Measurements from ENCODE around the gene HSPA12B. TPM values are rescaled to one million over a fixed set of nuclear protein-coding genes. Genes with fewer than 3 reads are reported as not detected.

The HSPA12B gene
- total and polyA plus RNA-seq, 9 of the 15 experiments (the other 6 are each of a cell fraction or from before 2014, with no cell fraction given), result 0.03 to 0.07 TPM; not detected in 7

GRCh38 chr20:3710703-3711483 lies 21.6 kb upstream of the HSPA12B start:
- Histone ChIP-seq H3K9me1 (ENCODE audit: control insufficient read depth, insufficient read depth, low read length) (no peaks in the 10 kb centered on the region), H3K27me3 (ENCODE audit: control insufficient read depth in 2 of 2, insufficient read depth in 2 of 2, low read length in 2 of 2) (no peaks in the 10 kb centered on the region), H3K4me3 (no peak overlapping the region), H3K9me3 (replicated peaks; ENCODE audit: control insufficient read depth, insufficient read depth, low read depth, low read length) (no peaks in the 10 kb centered on the region), H2AFZ (ENCODE audit: low read depth, low read length) (peak overlapping the region; percentile 55; the same call in 1 of the 2 replicates), H4K20me1 (replicated peaks; ENCODE audit: control insufficient read depth, insufficient read depth, low read length) (no peaks in the 10 kb centered on the region), H3K27ac (ENCODE audit: extremely low read depth, low read depth, low read length) (no peak overlapping the region), H3K4me2 (ENCODE audit: insufficient read depth, low read length) (no peak overlapping the region), H3K4me1 (replicated peaks in 1 of 2; ENCODE audit: control insufficient read depth in 2 of 2, insufficient read depth in 2 of 2, low read length in 2 of 2) (peaks cover 0 to 18% of the 10 kb centered on the region in 2 experiments; a peak in 2 of 5 replicates), H3K9ac (ENCODE audit: insufficient read depth in 1 of 2, low read depth in 2 of 2, low read length in 2 of 2) (no peak overlapping the region), H3K36me3 (ENCODE audit: control insufficient read depth, insufficient read depth, low read length) (no peaks in the 10 kb centered on the region), H3K79me2 (ENCODE audit: control insufficient read depth, insufficient read depth, low read length) (no peaks in the 10 kb centered on the region)
- CTCF ChIA-PET (ENCODE audit: low intra/inter-chr PET ratio), result interaction anchor here (0.9 to 1.8 kb wide), 3 partner anchors 34 to 148 kb away, joined by 3 to 12 read pairs (median 3); no protein-coding TSS in a partner anchor
- POLR2A ChIA-PET, result interaction anchor here (0.6 to 0.7 kb wide), 2 partner anchors 26 to 1410 kb away, joined by 3 to 4 read pairs; no protein-coding TSS in a partner anchor
- FAIRE-seq, result no peak
- in situ Hi-C loops (cut with MboI), result loop anchor here (5.0 kb wide), 1 partner anchor 149 kb away; no protein-coding TSS in a partner anchor
- peak; percentile 73 to 82 (median 80) for DNase-seq (ENCODE audit: extremely low read depth in 1 of 4, low spot score in 3 of 4)
- no TSS peak for BruUV-seq (replicated peaks)
- peak; percentile 86 for ATAC-seq
- intact Hi-C loops (cut with micrococcal nuclease), result loop anchor here (1.0 kb wide), 2 partner anchors 35 to 148 kb away; no protein-coding TSS in a partner anchor
- WGBS (ENCODE audit: insufficient coverage, low coverage, missing lambda C conversion rate), result 4% methylated on average over 14 of the region's 18 CpGs
- TF ChIP-seq NFIC (IDR thresholded peaks at IDR 0.05), result peak; percentile 50
- peak; percentile 69 for TF ChIP-seq RB1 (IDR thresholded peaks at IDR 0.05; ENCODE audit: low read depth)
- no peak for TF ChIP-seq ZBTB2 (IDR thresholded peaks at IDR 0.05)
- no peak for TF ChIP-seq BHLHE40 (IDR thresholded peaks at IDR 0.05; ENCODE audit: low read length)
- peak; percentile 55 for TF ChIP-seq CEBPG (CRISPR knock-in tag; IDR thresholded peaks at IDR 0.05)
- TF ChIP-seq CEBPG (tag; conservative IDR thresholded peaks at IDR 0.05 in 1 of 2, IDR thresholded peaks at IDR 0.05 in 1 of 2), result no peak
- no peak for TF ChIP-seq TRIM24 (IDR thresholded peaks at IDR 0.05)
- peak; percentile 64; the same call in 1 of the 2 replicates for TF ChIP-seq ZBTB7A (IDR thresholded peaks at IDR 0.05; ENCODE audit: borderline replicate concordance, control insufficient read depth, low read depth, low read length)
- peak; percentile 63; the same call in 1 of the 2 replicates for TF ChIP-seq ARID2 (IDR thresholded peaks at IDR 0.05)
- TF ChIP-seq VEZF1 (CRISPR knock-in tag; IDR thresholded peaks at IDR 0.05), result peak; percentile 75
- no peak for TF ChIP-seq MCM7 (IDR thresholded peaks at IDR 0.05)
- TF ChIP-seq KLF13 (tag; IDR thresholded peaks at IDR 0.05; ENCODE audit: borderline replicate concordance, low read depth), result peak; percentile 82
- TF ChIP-seq TFAP4 (CRISPR knock-in tag; IDR thresholded peaks at IDR 0.05; ENCODE audit: borderline replicate concordance), result peak; percentile 88

All from K562 (cell line).